ENCODE data around the gene RHBDD3. TPM values are rescaled to one million over a fixed set of nuclear protein-coding genes. Genes with fewer than 3 reads are reported as not detected.
"Not testable (repeated sequence)": the region's sequence is repeated elsewhere in the genome, so short reads cannot be mapped to it uniquely, and the experiment has no call there.

RHBDD3 gene
- total RNA-seq, 1 donor from 2014 or later: 59.2 TPM

- no peak for DNase-seq (ENCODE audit: extremely low spot score, unreplicated experiment)
- Mint-ChIP-seq H3K36me3 (peaks cover 12% of the 10 kb centered on the region), H3K9me3 (peaks cover 6% of the 10 kb centered on the region), H3K27me3 (no peaks in the 10 kb centered on the region), H3K4me3 (no peak overlapping the region), H3K4me1 (ENCODE audit: unreplicated experiment) (peaks cover 5% of the 10 kb centered on the region), H3K27ac (peak overlapping the region; percentile 31)
- TF ChIP-seq CTCF (conservative IDR thresholded peaks at IDR 0.05): no peak
Measured at GRCh38 chr22:29244785-29245625, 22.8 kb downstream of the RHBDD3 start.

GRCh38 chr22:29243874-29244446 is 23.8 kb downstream of the RHBDD3 start:
- Mint-ChIP-seq H3K27ac (peak overlapping the region; percentile 74), H3K4me1 (ENCODE audit: unreplicated experiment) (peaks cover 5% of the 10 kb centered on the region), H3K27me3 (no peaks in the 10 kb centered on the region), H3K9me3 (peaks cover 6% of the 10 kb centered on the region), H3K36me3 (peaks cover 13% of the 10 kb centered on the region), H3K4me3 (no peak overlapping the region)
- TF ChIP-seq CTCF (conservative IDR thresholded peaks at IDR 0.05): no peak
- no peak for DNase-seq (ENCODE audit: extremely low spot score, unreplicated experiment)

- not testable (repeated sequence) for H3K27me3 Mint-ChIP-seq; H3K27ac Mint-ChIP-seq; H3K4me3 Mint-ChIP-seq; DNase-seq (ENCODE audit: extremely low spot score, unreplicated experiment); H3K4me1 Mint-ChIP-seq (ENCODE audit: unreplicated experiment); H3K9me3 Mint-ChIP-seq
- peaks cover 17% of the 10 kb centered on the region for H3K36me3 Mint-ChIP-seq
Measured at GRCh38 chr22:29240481-29240880, 27.3 kb downstream of the RHBDD3 start.

GRCh38 chr22:29233277-29233877 is 34.4 kb downstream of the RHBDD3 start:
- DNase-seq (ENCODE audit: extremely low spot score, unreplicated experiment): no peak
- no peaks in the 10 kb centered on the region for H3K4me1 Mint-ChIP-seq (ENCODE audit: unreplicated experiment)
- no peak overlapping the region for H3K27ac Mint-ChIP-seq
- H3K36me3 Mint-ChIP-seq: no peaks in the 10 kb centered on the region
- H3K4me3 Mint-ChIP-seq: no peak overlapping the region
- no peaks in the 10 kb centered on the region for H3K27me3 Mint-ChIP-seq
- TF ChIP-seq CTCF (conservative IDR thresholded peaks at IDR 0.05): no peak
- no peaks in the 10 kb centered on the region for H3K9me3 Mint-ChIP-seq

GRCh38 chr22:29231971-29232959 is 35.5 kb downstream of the RHBDD3 start:
- DNase-seq (ENCODE audit: extremely low spot score, unreplicated experiment): no peak
- Mint-ChIP-seq H3K9me3 (no peaks in the 10 kb centered on the region), H3K4me1 (ENCODE audit: unreplicated experiment) (no peaks in the 10 kb centered on the region), H3K36me3 (no peaks in the 10 kb centered on the region), H3K27ac (no peak overlapping the region), H3K27me3 (no peaks in the 10 kb centered on the region), H3K4me3 (no peak overlapping the region)
- TF ChIP-seq CTCF (conservative IDR thresholded peaks at IDR 0.05): no peak

Measured in type B pancreatic cell (in vitro differentiated cells).